A549 (cell line): ENCODE measurements around the gene SPINK8. TPM values are rescaled to one million over a fixed set of nuclear protein-coding genes. Genes with fewer than 3 reads are reported as not detected.

Experiments
- ATAC-seq, 2 experiments: fragments of 200-7000 bp in 1 of 2; fragments of >200 bp in 1 of 2; cut with Nextera tagmentation in 1 of 2; cut with Tn5 transposase in 1 of 2; 3 replicates each; pipeline versions ENCODE4 v1.8.0 to v1.9.1; 2018 to 2020; ENCODE audit warnings: mild to moderate bottlenecking in 1 of 2, moderate library complexity in 1 of 2
- CTCF ChIA-PET: fragments of 300-600 bp; sonication (Branson Sonifier 250); formaldehyde crosslinking; extraction: SDS; loops from one replicate; lab custom pipeline; 2021; ENCODE audit warnings: antibody characterized with exemption, inconsistent platforms; lab: Yijun Ruan, JAX
- POLR2A ChIA-PET: fragments of 350-600 bp; formaldehyde crosslinking; extraction: SDS; loops from one replicate; lab custom pipeline; 2021; ENCODE audit warnings: antibody characterized with exemption, inconsistent platforms; lab: Yijun Ruan, JAX
- DNase-seq, 2 experiments: peaks; one replicate each; pipeline versions ENCODE4 v3.0.0 to v3.0.0-alpha.2; 2011 to 2016; ENCODE audit warnings: low read depth in 1 of 2, low spot score in 1 of 2
- FAIRE-seq: peaks from 2 replicates; lab custom pipeline; 2011; peaks lifted over from hg19 to GRCh38; lab: Jason Lieb, UNC
- H3K27ac ChIP-seq, 2 experiments: fragments of >200 bp; sonication (Bioruptor Twin); formaldehyde crosslinking; 3 replicates each; pipeline ENCODE4 v1.5.1; 2016 to 2017
- H3K4me1 ChIP-seq: fragments of >200 bp; sonication (Bioruptor Twin); formaldehyde crosslinking; 3 replicates; pipeline ENCODE4 v1.6.1; 2016
- H3K4me2 ChIP-seq: fragments of >200 bp; sonication (Bioruptor Twin); formaldehyde crosslinking; 3 replicates; pipeline ENCODE4 v1.6.1; 2016
- H3K4me3 ChIP-seq: fragments of >200 bp; sonication (Bioruptor Twin); formaldehyde crosslinking; 3 replicates; pipeline ENCODE4 v1.5.1; 2016
- H3K9me3 ChIP-seq: fragments of >200 bp; sonication (Bioruptor Twin); formaldehyde crosslinking; 3 replicates; pipeline ENCODE4 v1.6.1; 2016
- ATOH8 ChIP-seq: fragments of 250-450 bp; sonication (Bioruptor Pico); IDR thresholded peaks from 2 replicates; pipeline ENCODE4 v1.5.0; 2020; ENCODE audit warnings: low read depth, mild to moderate bottlenecking, moderate library complexity
- CHD2 ChIP-seq: fragments of 150-350 bp; IDR thresholded peaks from 2 replicates; pipeline ENCODE4 v1.6.1; 2014; ENCODE audit warnings: low read length; ENCODE audit not compliant: partially characterized antibody
- FOSB ChIP-seq: fragments of 250-450 bp; sonication (Bioruptor Pico); IDR thresholded peaks from 2 replicates; pipeline ENCODE4 v1.5.0; 2020; ENCODE audit warnings: mild to moderate bottlenecking, moderate library complexity
- GATA3 ChIP-seq: IDR thresholded peaks from 2 replicates; pipeline ENCODE4 v1.6.1; 2012; ENCODE audit warnings: borderline replicate concordance
- HEYL ChIP-seq: fragments of 250-450 bp; sonication (Bioruptor Pico); IDR thresholded peaks from 2 replicates; pipeline ENCODE4 v1.8.0; 2021; ENCODE audit warnings: mild to moderate bottlenecking, moderate library complexity
- HOXA7 ChIP-seq: fragments of 250-450 bp; sonication (Bioruptor Pico); IDR thresholded peaks from 2 replicates; pipeline ENCODE4 v1.5.0; 2020; ENCODE audit warnings: mild to moderate bottlenecking, moderate library complexity
- JUNB ChIP-seq: fragments of >200 bp; sonication (Bioruptor Twin); formaldehyde crosslinking; IDR thresholded peaks from 2 replicates; pipeline ENCODE4 v1.6.1; 2016
- KDM1A ChIP-seq: fragments of 200-600 bp; sonication (generic); IDR thresholded peaks from 2 replicates; pipeline ENCODE4 v1.6.1; 2016; ENCODE audit warnings: low read depth, mild to moderate bottlenecking
- MAFK ChIP-seq: fragments of 450-650 bp; IDR thresholded peaks from 2 replicates; pipeline ENCODE4 v1.6.1; 2014; ENCODE audit not compliant: partially characterized antibody
- MYC ChIP-seq: IDR thresholded peaks from 2 replicates; pipeline ENCODE4 v1.6.1; 2012; ENCODE audit warnings: mild to moderate bottlenecking, inconsistent platforms, low read length, improper control_type of control experiment, borderline replicate concordance
- NR3C1 ChIP-seq: fragments of >200 bp; sonication (Bioruptor Twin); formaldehyde crosslinking; IDR thresholded peaks from 3 replicates; pipeline ENCODE4 v1.6.1; 2017
- PBX3 ChIP-seq: IDR thresholded peaks from 2 replicates; pipeline ENCODE4 v1.6.1; 2012
- POLR2A ChIP-seq: IDR thresholded peaks from 2 replicates; pipeline ENCODE4 v1.6.1; 2012; ENCODE audit warnings: mild to moderate bottlenecking, low read length
- POLR2AphosphoS2 ChIP-seq: conservative IDR thresholded peaks from 2 replicates; pipeline ENCODE4 v1.6.1; 2012; ENCODE audit warnings: low read length, improper control_type of control experiment, inconsistent platforms
- RARB ChIP-seq: fragments of 250-450 bp; sonication (Bioruptor Pico); IDR thresholded peaks from 2 replicates; pipeline ENCODE4 v1.8.0; 2021; ENCODE audit warnings: mild to moderate bottlenecking, moderate library complexity
- REST ChIP-seq: fragments of 200-600 bp; sonication (generic); IDR thresholded peaks from 2 replicates; pipeline ENCODE4 v1.6.1; 2016; ENCODE audit warnings: antibody characterized with exemption, mild to moderate bottlenecking, moderate library complexity
- RNF2 ChIP-seq: fragments of 200-600 bp; sonication (generic); IDR thresholded peaks from 2 replicates; pipeline ENCODE4 v1.6.1; 2016; ENCODE audit warnings: low read depth, mild to moderate bottlenecking, antibody characterized with exemption, moderate library complexity, borderline replicate concordance
- SMC3 ChIP-seq: fragments of >200 bp; sonication (Bioruptor Twin); formaldehyde crosslinking; IDR thresholded peaks from 3 replicates; pipeline ENCODE4 v1.6.1; 2018; ENCODE audit warnings: inconsistent platforms
- SREBF2 ChIP-seq: fragments of 450-650 bp; IDR thresholded peaks from 2 replicates; pipeline ENCODE4 v1.6.1; 2014; ENCODE audit warnings: mild to moderate bottlenecking, moderate library complexity
- TFCP2L1 ChIP-seq: fragments of 250-450 bp; sonication (Bioruptor Pico); IDR thresholded peaks from 2 replicates; pipeline ENCODE4 v1.5.0; 2021; ENCODE audit warnings: mild to moderate bottlenecking
- TP53 ChIP-seq: fragments of 250-450 bp; sonication (Bioruptor Pico); IDR thresholded peaks from 2 replicates; pipeline ENCODE4 v1.5.0; 2021; ENCODE audit warnings: mild to moderate bottlenecking, moderate library complexity
- ZC3H11A ChIP-seq: fragments of 450-650 bp; IDR thresholded peaks from 2 replicates; pipeline ENCODE4 v1.6.1; 2014; ENCODE audit warnings: antibody characterized with exemption, mild to moderate bottlenecking
- ZNF302 ChIP-seq: fragments of 250-450 bp; sonication (Bioruptor Pico); IDR thresholded peaks from 2 replicates; pipeline ENCODE4 v1.9.0; 2021; ENCODE audit warnings: inconsistent platforms, mild to moderate bottlenecking, moderate library complexity
- WGBS: methylation state at CpG from one replicate; pipeline ENCODE4 v1.1.6; 2017; ENCODE audit errors: missing lambda C conversion rate; 5-methylcytosine and 5-hydroxymethylcytosine counted together
- polyA plus RNA-seq, 4 experiments: library from polyadenylated mRNA; depleted of rRNA in 3 of 4; stranded (reverse); fragments of >200 nt; fragmentation: RNase III in 1 of 4; extraction: RNeasy Plus Mini Kit Qiagen cat#74134 plus additional on column Dnase treatment in 1 of 4; gene quantifications; 2 replicates in 3 of 4; 3 replicates in 1 of 4; pipeline ENCODE4 v1.2.3, GENCODE V29; 2011 to 2017

Gene SPINK8
- polyA plus RNA-seq, 2 of the 4 experiments (the other 2 are of a cell fraction) = not detected

- 68% methylated on average over 7 of the region's 7 CpGs for WGBS
- DNase-seq = no peak
- H3K4me2 ChIP-seq = no peak overlapping the region
- ATAC-seq = no peak
- no peaks in the 10 kb centered on the region for H3K4me1 ChIP-seq
- ChIA-PET CTCF (no interaction called here), POLR2A (no interaction called here)
- FAIRE-seq = no peak
- no peaks in the 10 kb centered on the region for H3K9me3 ChIP-seq
- H3K4me3 ChIP-seq = no peak overlapping the region
- TF ChIP-seq ZNF302 (CRISPR knock-in tag) (no peak), HOXA7 (CRISPR knock-in tag) (no peak), KDM1A (no peak), NR3C1 (no peak), POLR2A (no peak), HEYL (CRISPR knock-in tag) (no peak), TFCP2L1 (CRISPR knock-in tag) (no peak), SREBF2 (no peak), JUNB (no peak), CHD2 (no peak), ZC3H11A (no peak), POLR2AphosphoS2 (no peak), RNF2 (no peak), GATA3 (no peak), RARB (CRISPR knock-in tag) (no peak), SMC3 (no peak), FOSB (CRISPR knock-in tag) (no peak), PBX3 (no peak), REST (no peak), TP53 (CRISPR knock-in tag) (no peak)
- H3K27ac ChIP-seq = no peak overlapping the region
Observed at GRCh38 chr3:48370333-48370713, 36.9 kb upstream of the SPINK8 start.

DNA sequence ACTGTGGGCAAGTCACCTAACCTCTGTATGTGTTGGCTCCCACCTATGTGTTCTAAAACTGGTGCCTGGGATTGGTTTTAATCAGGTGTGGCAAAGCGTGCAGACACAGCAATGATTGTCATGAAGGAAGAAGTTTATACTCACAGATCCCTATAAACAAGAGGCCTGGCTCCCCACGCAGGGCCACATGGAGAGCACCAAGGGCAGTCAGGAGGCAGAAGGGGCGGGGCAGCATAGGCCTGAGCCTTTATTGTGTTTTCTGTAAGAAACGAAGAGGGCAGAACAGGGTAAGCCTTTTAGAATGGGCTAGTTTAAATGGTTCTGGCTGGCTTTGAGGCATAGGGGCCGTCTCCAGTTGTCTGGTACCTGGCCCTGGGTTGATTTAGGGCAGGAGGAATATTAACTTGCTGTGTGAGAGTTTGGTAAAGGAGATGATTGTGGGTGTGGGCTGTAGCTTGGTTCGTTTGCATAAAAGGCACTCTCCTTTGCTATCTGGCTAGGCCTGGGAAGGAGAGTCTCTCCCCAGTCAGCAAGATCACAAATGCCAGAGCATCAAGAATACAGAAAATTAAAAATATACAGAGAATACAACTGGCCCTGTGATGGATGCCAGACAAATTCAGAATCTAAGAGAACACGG, 36.4 kb upstream of the SPINK8 start:
- DNase-seq = no peak
- Histone ChIP-seq H3K27ac (no peak overlapping the region), H3K4me2 (no peak overlapping the region), H3K9me3 (no peaks in the 10 kb centered on the region), H3K4me1 (no peaks in the 10 kb centered on the region), H3K4me3 (no peak overlapping the region)
- no peak for TF ChIP-seq PBX3
- TF ChIP-seq MYC = no peak
- no peak for TF ChIP-seq CHD2
- TF ChIP-seq FOSB (CRISPR knock-in tag) = no peak
- no peak for TF ChIP-seq ATOH8 (CRISPR knock-in tag)
- no peak for TF ChIP-seq MAFK
- POLR2A ChIA-PET = no interaction called here
- no peak for FAIRE-seq
- no peak for ATAC-seq
- CTCF ChIA-PET = no interaction called here
- 58% methylated on average over 7 of the region's 7 CpGs for WGBS
